ENCODE measurements around the gene DCTN5. TPM values are rescaled to one million over a fixed set of nuclear protein-coding genes. Genes with fewer than 3 reads are reported as not detected.
"Not testable (repeated sequence)": the region's sequence is repeated elsewhere in the genome, so short reads cannot be mapped to it uniquely, and the experiment has no call there.

Gene DCTN5
- total RNA-seq, 1 experiment from 2014 or later = 84.8 TPM

- H3K27me3 ChIP-seq (ENCODE audit: insufficient read depth, low read depth) = peaks cover 15% of the 10 kb centered on the region
- no TSS peak for BruUV-seq (replicated peaks)
- no peaks in the 10 kb centered on the region for H3K9me3 ChIP-seq (ENCODE audit: insufficient read depth, low read depth)
- ChIA-PET POLR2A (ENCODE audit: unreplicated experiment) (no interaction called here), CTCF (no interaction called here)
- peaks cover 12% of the 10 kb centered on the region; the same call in 1 of the 2 replicates for H3F3A ChIP-seq (ENCODE audit: insufficient read depth, low read depth)
- H3K79me2 ChIP-seq (ENCODE audit: low read depth) = no peaks in the 10 kb centered on the region
- no peak within 1 kb of the TSS for H3K4me3 ChIP-seq
- H3K9me2 ChIP-seq (ENCODE audit: insufficient read depth) = no peaks in the 10 kb centered on the region
- H3K36me3 ChIP-seq (ENCODE audit: low read depth) = no peaks in the 10 kb centered on the region
- H3K4me2 ChIP-seq = peak within 1 kb of the TSS; percentile 45
- no peak within 1 kb of the TSS for H2AFZ ChIP-seq
- intact Hi-C loops (cut with micrococcal nuclease; ENCODE audit: unreplicated experiment) = no loop called here
- H4K20me1 ChIP-seq (ENCODE audit: insufficient read depth) = no peaks in the 10 kb centered on the region
- TF ChIP-seq, protein P1, sequence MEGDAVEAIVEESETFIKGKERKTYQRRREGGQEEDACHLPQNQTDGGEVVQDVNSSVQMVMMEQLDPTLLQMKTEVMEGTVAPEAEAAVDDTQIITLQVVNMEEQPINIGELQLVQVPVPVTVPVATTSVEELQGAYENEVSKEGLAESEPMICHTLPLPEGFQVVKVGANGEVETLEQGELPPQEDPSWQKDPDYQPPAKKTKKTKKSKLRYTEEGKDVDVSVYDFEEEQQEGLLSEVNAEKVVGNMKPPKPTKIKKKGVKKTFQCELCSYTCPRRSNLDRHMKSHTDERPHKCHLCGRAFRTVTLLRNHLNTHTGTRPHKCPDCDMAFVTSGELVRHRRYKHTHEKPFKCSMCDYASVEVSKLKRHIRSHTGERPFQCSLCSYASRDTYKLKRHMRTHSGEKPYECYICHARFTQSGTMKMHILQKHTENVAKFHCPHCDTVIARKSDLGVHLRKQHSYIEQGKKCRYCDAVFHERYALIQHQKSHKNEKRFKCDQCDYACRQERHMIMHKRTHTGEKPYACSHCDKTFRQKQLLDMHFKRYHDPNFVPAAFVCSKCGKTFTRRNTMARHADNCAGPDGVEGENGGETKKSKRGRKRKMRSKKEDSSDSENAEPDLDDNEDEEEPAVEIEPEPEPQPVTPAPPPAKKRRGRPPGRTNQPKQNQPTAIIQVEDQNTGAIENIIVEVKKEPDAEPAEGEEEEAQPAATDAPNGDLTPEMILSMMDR (conservative IDR thresholded peaks at IDR 0.05) = no peak
- no peak for TF ChIP-seq EZH2 (IDR thresholded peaks at IDR 0.05; ENCODE audit: low read depth)
- H3K4me1 ChIP-seq (replicated peaks; ENCODE audit: insufficient read depth) = peaks cover 19% of the 10 kb centered on the region
- no peak within 1 kb of the TSS for H3K27ac ChIP-seq
- no peak for DNase-seq
These were observed 71.7 kb downstream of the DCTN5 start, which contains the start of gene ERN2 for GRCh38 chr16:23712976-23713375. ERN2 (minus strand) TSS chr16:23713222; CDS start chr16:23713187, 35 bp downstream.

DNA sequence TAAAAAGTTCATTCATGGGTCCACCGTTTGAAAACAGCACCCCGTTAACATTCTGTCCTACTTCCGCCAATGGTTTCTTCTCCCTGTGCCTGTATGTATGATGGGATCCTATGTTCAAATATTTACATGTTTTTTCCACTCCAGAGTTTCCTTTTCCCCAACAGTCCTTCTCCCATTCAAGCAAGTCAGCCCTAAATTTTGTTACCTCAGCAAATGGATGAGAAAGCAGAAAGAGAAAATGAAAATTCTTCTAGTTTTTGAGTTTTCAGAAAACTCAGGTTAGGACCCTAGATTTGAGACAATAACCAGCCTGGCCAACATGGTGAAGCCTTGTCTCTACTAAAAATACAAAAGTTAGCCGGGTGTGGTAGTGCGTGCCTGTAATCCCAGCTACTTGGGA, 75.2 kb downstream of the DCTN5 start:
- H2AFZ ChIP-seq = no peak overlapping the region

DNA sequence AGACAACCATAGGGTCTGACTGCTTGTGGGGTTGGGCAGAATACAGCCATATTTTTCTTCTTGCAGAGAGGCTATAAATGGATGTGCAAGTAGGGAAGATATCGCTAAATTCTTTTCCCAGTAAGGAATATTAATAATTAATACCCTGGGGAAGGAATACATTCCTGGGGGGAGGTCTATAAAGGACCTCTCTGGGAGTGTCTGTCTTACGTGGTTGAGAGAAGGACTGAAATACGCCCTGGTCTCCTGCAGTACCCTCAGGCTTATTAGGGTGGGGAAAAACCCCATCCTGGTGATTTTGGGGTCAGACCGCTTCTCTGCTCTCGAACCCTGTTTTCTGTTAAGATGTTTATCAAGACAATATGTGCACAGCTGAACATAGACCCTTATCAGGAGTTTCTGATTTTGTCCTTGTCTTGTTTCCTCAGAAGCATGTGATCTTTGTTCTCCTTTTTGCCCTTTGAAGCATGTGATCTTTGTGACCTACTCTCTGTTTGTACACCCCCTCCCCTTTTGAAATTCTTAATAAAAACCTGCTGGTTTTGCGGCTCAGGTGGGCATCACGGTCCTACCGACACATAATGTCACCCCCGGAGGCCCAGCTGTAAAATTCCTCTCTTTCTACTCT, 81.5 kb downstream of the DCTN5 start:
- not testable (repeated sequence) for H3K9me2 ChIP-seq (ENCODE audit: insufficient read depth)

More for the DNA sequence above, 75.2 kb downstream of the DCTN5 start:
- POLR2A ChIA-PET (ENCODE audit: unreplicated experiment) = no interaction called here
- no peaks in the 10 kb centered on the region for H3K9me2 ChIP-seq (ENCODE audit: insufficient read depth)
- peaks cover 12% of the 10 kb centered on the region for H3K4me1 ChIP-seq (replicated peaks; ENCODE audit: insufficient read depth)
- H3F3A ChIP-seq (ENCODE audit: insufficient read depth, low read depth) = peaks cover 3% of the 10 kb centered on the region; the same call in 1 of the 2 replicates
- H3K4me2 ChIP-seq = no peak overlapping the region
- CTCF ChIA-PET = no interaction called here
- H3K9me3 ChIP-seq (ENCODE audit: insufficient read depth, low read depth) = no peaks in the 10 kb centered on the region
- no peaks in the 10 kb centered on the region for H4K20me1 ChIP-seq (ENCODE audit: insufficient read depth)
- BruUV-seq (replicated peaks) = no TSS peak
- intact Hi-C loops (cut with micrococcal nuclease; ENCODE audit: unreplicated experiment) = no loop called here
- DNase-seq = no peak
- H3K79me2 ChIP-seq (ENCODE audit: low read depth) = no peaks in the 10 kb centered on the region
- TF ChIP-seq EZH2 (IDR thresholded peaks at IDR 0.05; ENCODE audit: low read depth) = no peak
- TF ChIP-seq, protein P1 (conservative IDR thresholded peaks at IDR 0.05) = no peak
- H3K27ac ChIP-seq = no peak overlapping the region
- no peak overlapping the region for H3K4me3 ChIP-seq
- H3K36me3 ChIP-seq (ENCODE audit: low read depth) = no peaks in the 10 kb centered on the region
- H3K27me3 ChIP-seq (ENCODE audit: insufficient read depth, low read depth) = peaks cover 17% of the 10 kb centered on the region

More for the DNA sequence above, 81.5 kb downstream of the DCTN5 start:
- DNase-seq; H3K79me2 ChIP-seq (ENCODE audit: low read depth); H3K4me1 ChIP-seq (replicated peaks; ENCODE audit: insufficient read depth); H2AFZ ChIP-seq; BruUV-seq (replicated peaks); H3K36me3 ChIP-seq (ENCODE audit: low read depth); H3K27ac ChIP-seq; H3K4me3 ChIP-seq; intact Hi-C loops (cut with micrococcal nuclease; ENCODE audit: unreplicated experiment); H4K20me1 ChIP-seq (ENCODE audit: insufficient read depth); H3K4me2 ChIP-seq; H3K9me3 ChIP-seq (ENCODE audit: insufficient read depth, low read depth); CTCF ChIA-PET; POLR2A ChIA-PET (ENCODE audit: unreplicated experiment); H3F3A ChIP-seq (ENCODE audit: insufficient read depth, low read depth): not testable (repeated sequence)
- peaks cover 11% of the 10 kb centered on the region; the same call in 1 of the 2 replicates for H3K27me3 ChIP-seq (ENCODE audit: insufficient read depth, low read depth)
